DND-41 (cell line): ENCODE results near the gene ATXN2L.

Experiments used
- CTCF ChIP-seq: IDR thresholded peaks from 2 replicates; pipeline ENCODE4 v1.5.1; 2012; ENCODE audit warnings: borderline replicate concordance, low read length, moderate library complexity, mild to moderate bottlenecking; ENCODE audit not compliant: poor library complexity, severe bottlenecking; ENCODE audit errors: extremely low read depth
- EZH2 ChIP-seq: IDR thresholded peaks from 3 replicates; pipeline ENCODE4 v1.6.1; 2012; ENCODE audit warnings: borderline replicate concordance, low read depth, mild to moderate bottlenecking, moderate library complexity, low read length, inconsistent platforms; ENCODE audit not compliant: severe bottlenecking

- TF ChIP-seq CTCF, result no peak
- no peak for TF ChIP-seq EZH2
These were observed 16.3 kb downstream of the ATXN2L start for GRCh38 chr16:28839004-28839639.
